DMS153 (cell line): ENCODE data around the gene SH3RF3.

ENCODE experiments used
- DNase-seq: peaks from one replicate; lab custom pipeline; 2025; lab: John Stamatoyannopoulos, UW

The SH3RF3 gene

GRCh38 chr2:109183871-109184270 lies 54.9 kb downstream of the SH3RF3 start:
- DNase-seq = no peak

- DNase-seq = no peak
Observed at GRCh38 chr2:109184368-109184767, 55.4 kb downstream of the SH3RF3 start.

- no peak for DNase-seq
Observed at GRCh38 chr2:109185338-109185737, 56.3 kb downstream of the SH3RF3 start.

- DNase-seq = no peak
Observed at GRCh38 chr2:109185821-109186570, 57.0 kb downstream of the SH3RF3 start.

GRCh38 chr2:109186656-109187250 lies 57.7 kb downstream of the SH3RF3 start:
- no peak for DNase-seq

GRCh38 chr2:109187711-109188495 lies 58.9 kb downstream of the SH3RF3 start:
- no peak for DNase-seq

- no peak for DNase-seq
Observed at GRCh38 chr2:109188496-109188890, 59.5 kb downstream of the SH3RF3 start.

GRCh38 chr2:109188898-109189297 lies 59.9 kb downstream of the SH3RF3 start:
- DNase-seq = no peak

GRCh38 chr2:109189751-109190150 lies 60.7 kb downstream of the SH3RF3 start:
- DNase-seq = no peak

- DNase-seq = no peak
Observed at GRCh38 chr2:109193807-109194619, 65.0 kb downstream of the SH3RF3 start.

GRCh38 chr2:109194620-109194937 lies 65.6 kb downstream of the SH3RF3 start:
- DNase-seq = no peak

GRCh38 chr2:109195193-109196045 lies 66.4 kb downstream of the SH3RF3 start:
- no peak for DNase-seq

- no peak for DNase-seq
Observed at GRCh38 chr2:109196081-109196875, 67.3 kb downstream of the SH3RF3 start.

GRCh38 chr2:109197491-109198418 lies 68.8 kb downstream of the SH3RF3 start:
- no peak for DNase-seq

- DNase-seq = no peak
Observed at GRCh38 chr2:109199790-109200189, 70.8 kb downstream of the SH3RF3 start.

GRCh38 chr2:109200616-109201464 lies 71.8 kb downstream of the SH3RF3 start:
- no peak for DNase-seq

- no peak for DNase-seq
Observed at GRCh38 chr2:109201465-109202327, 72.7 kb downstream of the SH3RF3 start.
